HG03060 (cell line): ENCODE measurements around the gene METTL8.
"Not testable (repeated sequence)": the region's sequence is repeated elsewhere in the genome, so short reads cannot be mapped to it uniquely, and the experiment has no call there.

Experiments
- ATAC-seq: cut with Tn5 transposase; IDR thresholded peaks from one replicate; pipeline ENCODE4 v1.9.1; 2021; ENCODE audit warnings: low read depth, moderate number of reproducible peaks; ENCODE audit not compliant: unreplicated experiment

Gene METTL8

DNA sequence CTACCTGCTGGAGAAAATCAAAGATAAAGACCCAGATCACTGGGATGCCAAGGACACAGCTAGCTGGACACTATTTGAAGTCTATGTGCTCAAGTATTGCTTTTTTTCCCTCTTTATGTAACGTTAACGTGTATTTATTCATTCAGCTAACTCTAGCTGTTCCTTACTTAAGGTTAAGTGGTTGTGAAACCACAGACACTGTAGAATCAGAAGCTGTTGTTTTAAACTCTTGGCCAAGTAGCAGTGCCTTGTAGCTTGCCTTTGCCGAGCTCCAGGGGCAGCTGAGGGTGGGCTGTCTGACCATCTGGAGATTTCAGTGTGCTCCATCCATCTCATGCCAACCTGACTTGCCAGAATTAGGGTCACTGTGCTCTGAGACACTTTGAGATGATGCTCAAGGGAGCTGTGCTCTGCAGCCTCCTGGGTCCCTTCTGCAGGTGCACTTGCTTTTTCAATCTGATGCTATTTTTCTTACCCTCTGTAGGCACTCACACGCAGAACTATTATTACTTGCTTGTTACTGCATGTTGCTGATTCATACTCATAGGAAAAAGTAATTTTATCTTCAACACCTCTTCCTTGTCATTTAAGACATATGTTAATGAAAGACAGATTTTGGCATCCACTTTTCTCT, 116.2 kb downstream of the METTL8 start:
- no peak for ATAC-seq

DNA sequence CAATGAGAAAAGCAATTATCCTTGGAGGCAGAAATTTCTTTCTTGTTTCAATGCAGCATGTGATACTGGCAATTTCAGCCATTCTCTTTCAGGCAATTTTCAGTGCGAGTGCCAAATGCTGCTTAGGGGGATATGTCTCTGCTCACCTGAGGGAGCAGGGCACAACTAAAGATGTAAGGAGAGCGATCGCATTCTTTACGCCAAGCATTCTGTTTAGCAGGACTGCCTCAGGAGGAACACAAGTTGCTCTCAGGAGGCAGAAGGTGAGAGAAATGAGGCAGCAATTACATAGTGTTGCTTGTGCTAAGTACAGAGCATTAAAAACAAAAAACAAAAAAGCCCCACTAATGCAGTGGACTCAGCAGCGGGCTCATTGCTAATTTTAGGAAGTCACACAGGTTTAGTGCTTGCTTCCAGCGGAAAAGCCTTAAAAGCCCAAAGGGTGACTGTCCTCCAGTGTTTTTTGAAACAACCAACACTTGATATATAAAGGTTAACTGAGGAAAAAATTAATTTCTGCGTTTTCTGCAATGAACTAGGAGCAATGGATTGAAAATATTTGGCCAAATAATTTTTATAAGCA, 116.9 kb downstream of the METTL8 start:
- no peak for ATAC-seq

DNA sequence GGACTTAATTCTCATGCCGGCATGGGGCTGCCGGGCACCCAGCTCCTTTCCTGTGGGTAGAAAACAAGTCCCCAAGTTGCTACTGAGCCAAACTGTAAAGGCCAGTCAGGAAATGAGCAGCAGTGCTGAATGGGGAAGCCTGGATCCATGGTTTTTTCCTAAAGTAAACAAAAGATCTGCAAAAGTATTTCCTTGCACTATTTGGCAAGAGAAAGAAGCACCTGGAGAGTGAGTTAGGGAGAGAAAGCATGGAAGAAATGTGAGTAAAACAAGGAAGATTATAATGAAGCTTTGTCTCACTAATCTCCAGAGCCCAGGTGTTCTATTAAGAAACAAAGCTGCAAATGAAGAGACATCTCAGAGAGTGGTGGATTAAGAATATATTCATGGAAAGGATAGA, 117.6 kb downstream of the METTL8 start:
- no peak for ATAC-seq

DNA sequence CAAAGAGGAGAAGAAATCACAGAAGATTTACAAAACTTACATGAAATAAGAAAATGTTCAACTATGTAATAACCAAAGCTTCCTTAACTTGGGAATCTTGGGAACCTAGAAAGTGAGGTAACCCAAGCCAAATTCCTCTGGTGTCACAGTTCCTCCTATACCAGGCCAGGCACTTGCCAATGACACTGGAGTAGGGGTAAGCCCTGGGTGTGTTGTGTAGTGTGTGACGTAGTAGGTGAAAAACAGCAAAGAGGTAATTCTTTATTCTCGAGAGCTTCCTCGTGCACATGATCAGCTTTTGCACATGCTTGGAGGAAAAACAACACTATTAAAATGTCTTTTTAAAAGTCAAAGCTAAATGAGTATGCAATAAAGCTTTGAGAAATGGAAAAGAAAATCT, 118.0 kb downstream of the METTL8 start:
- no peak for ATAC-seq

DNA sequence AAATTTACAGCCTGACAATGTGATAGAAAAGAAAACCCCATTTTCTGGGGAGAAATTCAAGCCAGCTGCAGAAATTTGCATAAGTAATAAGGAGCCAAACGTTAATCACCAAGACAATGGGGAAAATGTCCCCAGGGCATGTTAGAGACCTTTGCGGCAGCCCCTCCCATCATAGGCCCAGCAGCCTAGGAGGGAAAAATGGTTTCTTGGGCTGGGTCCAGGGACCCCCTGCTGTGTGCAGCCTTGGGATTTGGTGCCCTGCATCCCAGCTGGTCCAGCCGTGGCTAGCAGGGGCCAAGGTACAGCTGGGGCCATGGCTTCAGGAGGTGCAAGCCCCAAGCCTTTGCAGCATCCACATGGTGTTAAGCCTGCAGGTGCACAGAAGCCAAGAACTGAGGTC, 121.6 kb downstream of the METTL8 start:
- ATAC-seq: not testable (repeated sequence)

DNA sequence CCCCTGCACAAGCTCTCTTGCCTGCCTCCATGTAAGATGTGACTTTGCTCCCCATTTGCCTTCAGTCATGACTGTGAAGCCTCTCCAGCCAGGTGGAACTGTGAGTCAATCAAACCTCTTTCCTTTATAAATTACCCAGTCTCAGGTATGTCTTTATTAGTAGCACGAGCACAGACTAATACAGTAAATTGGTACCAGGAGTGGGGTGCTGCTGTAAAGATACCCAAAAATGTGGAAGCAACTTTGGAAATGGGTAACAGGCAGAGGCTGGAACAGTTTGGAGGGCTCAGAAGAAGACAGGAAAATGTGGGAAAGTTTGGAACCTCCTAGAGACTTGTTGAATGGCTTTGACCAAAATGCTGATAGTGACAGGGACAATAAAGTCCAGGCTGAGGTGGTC, 122.2 kb downstream of the METTL8 start:
- not testable (repeated sequence) for ATAC-seq

DNA sequence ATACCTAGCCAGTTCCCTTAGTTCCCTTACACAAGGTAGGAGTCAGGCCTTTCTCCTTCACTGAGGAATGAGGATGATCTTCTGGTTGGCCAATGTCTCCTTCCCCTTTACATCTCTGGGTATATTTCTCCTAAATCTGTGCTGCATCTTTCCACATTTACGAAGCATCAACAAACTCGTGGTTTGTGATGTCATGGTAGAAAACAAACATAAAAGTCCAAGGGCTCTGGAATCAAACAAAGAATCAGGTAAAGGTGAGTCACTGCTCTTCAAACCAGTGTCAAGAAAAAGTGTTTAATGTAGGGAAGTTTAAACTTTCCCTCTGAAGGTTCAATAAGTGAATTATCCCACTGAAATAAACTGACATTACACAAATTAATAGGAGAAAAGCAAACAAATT, 122.9 kb downstream of the METTL8 start:
- ATAC-seq: no peak

DNA sequence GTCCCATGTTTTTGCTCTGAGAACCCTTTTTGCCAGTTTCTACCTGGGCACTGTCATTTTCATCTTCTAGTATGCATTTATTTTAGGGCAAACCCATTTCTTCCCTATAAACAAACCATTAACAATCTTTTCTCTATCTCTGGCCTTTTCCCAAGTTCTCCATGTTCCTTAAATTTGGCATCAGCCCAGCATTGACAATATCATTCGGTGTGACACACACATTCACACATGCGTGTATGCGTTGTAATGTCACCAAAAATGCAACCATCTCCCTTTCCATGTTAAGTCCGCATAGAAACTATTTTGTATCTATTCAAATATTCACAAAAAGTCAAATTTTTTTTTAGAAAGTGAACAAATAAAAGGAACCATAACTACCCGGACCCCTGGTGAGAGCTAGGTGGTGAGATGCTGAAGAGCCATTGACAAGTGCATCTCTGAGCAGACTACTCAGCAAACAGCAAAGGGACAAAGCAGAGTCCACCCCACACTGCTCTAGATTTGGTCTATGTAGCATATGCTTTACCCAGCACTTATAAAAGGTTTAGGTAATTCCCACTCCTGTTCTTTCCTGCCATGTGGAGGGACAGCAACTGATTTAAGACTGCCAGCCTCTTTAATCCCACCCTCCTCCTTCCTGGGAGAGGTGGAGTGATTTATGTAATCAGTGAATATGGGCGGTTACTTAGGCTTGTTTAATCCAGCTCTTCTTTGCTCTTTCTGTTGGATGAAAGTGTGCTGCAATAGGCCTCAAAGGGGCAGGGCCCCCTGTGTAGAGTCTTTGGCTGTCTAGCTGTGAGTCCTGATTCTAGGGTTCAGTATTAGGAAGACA, 124.1 kb downstream of the METTL8 start:
- no peak for ATAC-seq

DNA sequence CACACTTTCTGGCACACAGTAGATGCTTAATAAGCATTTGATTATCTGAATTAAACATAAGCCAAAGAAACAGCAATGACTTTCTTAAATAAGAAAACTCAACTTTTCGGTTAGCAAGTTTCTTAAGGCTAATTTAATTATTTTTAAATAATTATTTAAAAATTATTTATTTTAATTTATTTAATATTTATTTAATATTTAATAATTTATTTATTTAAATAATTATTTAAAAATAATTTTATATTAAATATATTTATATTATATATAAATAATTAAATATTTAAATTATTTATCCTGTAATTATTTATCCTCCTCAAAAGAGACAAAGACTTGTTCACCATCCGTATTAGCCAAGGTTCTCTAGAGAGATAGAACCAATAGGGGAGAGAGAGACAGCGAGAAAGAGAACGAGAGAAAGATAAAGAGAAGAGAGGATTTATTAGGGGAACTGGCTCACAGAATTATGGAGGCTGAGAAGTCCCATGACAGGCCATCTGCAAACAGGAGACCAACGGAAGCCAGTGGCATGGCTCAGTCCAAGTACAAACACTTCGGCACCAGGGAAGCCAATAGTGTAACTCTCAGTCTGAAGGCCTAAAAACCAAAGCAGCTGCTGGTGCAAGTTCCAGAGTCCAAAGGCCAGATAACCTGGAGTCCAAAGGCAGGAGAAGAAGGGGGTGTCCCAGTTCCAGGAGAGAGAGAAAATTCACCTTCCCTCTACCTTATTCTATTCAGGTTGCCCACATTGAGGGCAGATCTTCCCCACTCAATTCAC, 125.3 kb downstream of the METTL8 start:
- ATAC-seq: no peak

DNA sequence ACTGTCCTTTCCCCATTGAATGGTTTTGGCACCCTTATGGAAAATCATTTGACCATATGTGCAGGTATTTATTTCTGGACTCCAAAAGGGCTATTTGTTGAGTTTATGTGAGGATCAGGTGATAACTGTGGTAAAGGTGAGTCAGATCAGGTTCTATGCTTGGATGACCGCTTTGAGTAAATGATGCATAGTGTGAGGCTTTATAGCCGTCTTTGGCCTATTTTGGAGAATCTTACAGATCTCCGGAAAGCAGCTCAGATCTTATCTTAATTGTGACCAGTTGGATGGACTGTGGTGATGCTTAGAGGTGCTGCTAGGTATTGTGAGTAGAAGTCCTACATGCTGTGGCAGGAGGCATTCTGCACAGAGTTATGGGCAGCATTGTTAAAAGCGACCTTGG, 126.2 kb downstream of the METTL8 start:
- ATAC-seq: peak; percentile 77

DNA sequence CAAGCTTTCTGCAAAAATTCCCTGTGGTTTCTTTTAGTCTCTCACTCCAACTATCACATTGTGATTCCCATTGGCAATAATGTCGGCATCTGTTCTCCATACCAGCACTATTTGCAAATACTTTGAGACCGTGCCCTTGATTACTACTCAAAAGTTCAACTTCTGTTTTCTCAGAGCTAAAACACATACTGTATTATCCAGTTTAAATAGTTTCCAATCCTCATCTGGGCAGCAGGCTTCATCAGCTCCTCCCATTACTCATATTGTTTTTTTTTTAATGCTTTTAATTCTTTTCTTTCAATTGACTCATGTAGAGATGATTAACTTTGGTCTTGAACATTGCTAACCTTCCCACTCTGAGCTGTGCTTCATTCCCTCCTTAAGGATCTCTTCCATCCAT, 135.8 kb downstream of the METTL8 start:
- no peak for ATAC-seq

DNA sequence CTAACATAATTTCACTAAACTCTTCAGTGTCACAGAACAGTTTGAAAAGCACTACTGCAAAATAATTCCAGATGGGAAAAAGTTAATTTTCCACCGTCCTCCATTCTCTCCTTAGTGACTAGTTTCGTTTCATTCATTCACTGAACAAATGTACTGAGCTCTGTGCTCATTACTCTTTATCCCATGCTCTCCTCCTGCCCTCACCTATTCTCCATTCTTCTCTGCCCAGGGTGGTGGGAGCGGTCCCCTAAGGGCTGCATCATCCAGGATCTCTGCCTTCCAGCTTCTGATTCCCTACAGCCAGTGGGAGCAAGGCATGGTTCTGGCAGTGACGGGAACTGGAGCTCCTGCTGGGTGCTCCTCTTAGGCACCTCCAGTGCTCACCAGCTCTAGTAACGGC, 139.2 kb downstream of the METTL8 start:
- no peak for ATAC-seq

DNA sequence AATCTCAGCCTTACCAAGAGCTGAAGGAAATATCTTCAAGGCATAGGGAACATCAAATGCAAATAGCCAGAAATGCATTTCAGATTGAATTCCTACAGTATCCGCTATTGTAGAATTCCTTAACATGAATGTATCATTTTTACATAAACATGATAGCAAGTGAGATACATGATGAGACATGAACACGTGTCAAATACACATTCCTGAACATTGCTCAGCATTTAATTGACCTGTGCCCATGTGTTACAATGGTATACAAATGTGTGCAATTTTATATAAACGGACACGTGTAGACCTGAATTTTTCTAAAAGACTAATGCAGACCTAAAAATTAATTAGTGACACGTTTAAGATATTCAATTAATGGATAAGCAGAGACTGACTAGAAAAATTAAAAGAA, 140.1 kb downstream of the METTL8 start:
- no peak for ATAC-seq

DNA sequence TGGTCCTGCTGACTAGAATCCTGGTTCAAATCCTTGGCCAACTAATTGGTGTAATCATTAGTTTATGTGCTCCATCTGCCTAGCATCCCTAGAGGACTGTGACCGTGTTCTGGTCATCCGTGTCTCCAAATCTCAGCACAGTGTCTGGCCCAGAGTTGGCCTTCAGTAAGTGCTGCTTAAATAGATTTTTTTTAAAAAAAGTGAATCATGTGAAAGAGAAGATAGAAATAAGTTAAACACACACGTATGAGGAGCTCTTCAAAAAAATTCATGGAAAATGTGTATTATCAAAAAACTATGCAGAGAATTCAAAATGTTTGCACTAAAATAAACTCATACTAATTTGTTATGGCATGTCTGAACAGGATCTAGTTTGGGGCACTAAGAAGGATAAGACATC, 143.8 kb downstream of the METTL8 start:
- ATAC-seq: no peak

DNA sequence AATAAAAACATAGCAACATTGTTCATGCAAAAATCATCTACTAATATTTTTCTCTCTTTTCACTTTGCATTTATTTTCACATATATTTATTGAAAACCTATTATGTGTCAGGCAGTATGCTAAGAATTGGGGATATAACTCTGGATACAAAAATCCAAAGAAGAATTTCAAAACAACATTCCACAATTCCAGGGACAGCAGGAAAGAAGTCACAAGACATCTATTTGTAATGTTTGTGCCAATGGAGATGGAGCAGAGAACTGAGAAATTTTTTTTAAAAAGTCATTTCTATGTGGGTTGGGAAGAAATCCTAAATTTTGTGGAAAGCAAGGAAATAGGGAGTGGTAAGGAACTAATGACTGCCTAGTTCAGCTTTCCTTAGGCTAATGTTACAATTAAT, 144.5 kb downstream of the METTL8 start:
- ATAC-seq: no peak

DNA sequence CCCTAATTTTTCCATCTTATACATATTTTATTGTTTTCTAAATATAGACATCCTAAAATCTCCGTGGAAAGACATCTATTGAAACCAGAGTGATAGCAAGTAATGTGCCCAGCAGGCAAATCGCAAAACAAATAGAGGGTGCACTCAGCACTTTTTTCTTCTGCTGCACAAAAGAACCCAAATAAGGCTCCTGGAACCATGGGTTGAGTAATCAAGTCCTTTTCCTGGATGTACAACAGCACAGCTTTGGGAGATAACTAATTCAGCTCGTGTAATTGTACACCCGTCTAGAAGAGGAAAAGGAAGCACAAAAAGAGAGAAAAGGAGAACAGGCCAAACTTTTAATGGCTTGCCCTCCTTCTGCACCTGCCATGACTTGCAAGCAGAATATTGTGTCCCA, 146.2 kb downstream of the METTL8 start:
- no peak for ATAC-seq

DNA sequence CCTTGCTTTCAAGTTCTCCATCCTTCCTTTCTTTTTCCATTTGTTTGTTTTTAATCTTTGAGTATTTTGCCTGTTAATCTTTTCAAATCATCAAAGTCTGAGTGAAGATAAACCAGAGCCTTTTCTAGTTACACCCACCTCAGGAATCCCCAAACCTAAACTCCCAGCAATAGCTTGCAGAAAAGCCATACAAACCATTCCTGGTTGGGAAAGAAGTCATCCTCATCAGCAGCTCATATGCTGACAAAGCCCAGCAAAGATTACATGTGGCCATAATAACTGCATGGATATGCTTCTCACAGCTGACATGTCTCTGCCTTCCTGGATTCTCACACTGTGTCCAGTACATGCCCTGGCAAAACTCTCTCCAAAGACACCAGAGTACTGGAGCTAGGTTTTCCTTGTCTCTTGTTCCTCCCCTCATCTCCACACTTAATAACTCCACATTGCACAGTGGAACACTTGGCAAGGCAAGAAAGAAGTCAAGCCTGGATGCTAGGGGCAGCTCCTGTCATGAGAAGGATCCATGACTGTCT, 146.7 kb downstream of the METTL8 start:
- ATAC-seq: no peak

DNA sequence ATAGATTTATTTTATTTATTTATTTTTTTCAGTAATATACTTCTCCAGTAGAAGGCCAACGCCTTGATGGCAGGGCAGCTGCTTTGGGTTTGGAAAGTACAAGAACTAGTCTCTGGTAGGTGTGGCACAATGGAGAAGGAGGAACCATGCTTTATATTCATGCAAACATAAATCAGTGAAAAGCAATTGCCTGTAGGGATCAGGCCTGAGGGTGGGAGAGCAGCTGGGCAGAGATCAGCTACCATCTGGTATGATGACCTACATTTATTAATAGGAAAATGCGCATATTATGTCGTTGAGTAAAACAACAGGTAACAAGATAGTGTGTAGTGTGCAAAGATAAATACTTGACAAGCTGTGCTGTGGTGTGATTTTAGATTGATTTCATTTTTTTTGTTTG, 152.7 kb downstream of the METTL8 start:
- ATAC-seq: no peak

DNA sequence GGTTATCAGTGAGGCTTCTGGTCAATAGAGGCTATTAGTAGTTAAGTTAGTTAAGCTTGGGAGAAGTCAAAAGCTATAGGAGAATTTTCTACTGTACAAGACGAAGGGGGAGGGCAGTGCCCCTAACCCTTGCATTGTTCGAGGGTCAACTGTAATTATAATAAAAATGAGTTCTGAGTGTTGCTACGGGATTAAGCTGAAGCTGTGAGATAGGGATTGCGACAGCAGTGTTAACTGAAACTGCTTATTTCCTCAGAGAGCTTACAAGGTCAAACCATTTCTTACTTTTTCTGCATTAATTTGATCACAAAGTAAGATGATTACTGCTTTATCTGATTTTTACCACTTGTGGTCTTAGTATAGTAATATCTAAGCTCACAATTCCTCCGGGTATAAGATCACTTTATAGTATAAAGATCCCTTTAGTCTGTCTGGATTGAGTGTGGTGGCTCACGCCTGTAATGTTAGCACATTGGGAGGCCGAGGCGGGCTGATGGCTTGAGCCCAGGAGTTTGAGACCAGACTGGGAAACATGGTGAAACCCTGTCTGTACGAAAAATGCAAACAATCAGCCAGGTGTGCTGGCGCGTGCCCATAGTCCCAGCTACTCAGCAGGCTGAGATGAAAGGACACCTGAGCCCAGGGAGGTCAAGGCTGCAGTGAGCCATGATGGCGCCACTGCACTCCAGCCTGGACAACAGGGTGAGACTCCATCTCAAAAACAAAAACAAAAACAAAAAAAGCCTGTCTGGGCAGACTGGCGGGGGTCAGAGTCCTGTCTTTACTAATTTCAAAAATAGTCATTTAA, 153.6 kb downstream of the METTL8 start:
- ATAC-seq: no peak

DNA sequence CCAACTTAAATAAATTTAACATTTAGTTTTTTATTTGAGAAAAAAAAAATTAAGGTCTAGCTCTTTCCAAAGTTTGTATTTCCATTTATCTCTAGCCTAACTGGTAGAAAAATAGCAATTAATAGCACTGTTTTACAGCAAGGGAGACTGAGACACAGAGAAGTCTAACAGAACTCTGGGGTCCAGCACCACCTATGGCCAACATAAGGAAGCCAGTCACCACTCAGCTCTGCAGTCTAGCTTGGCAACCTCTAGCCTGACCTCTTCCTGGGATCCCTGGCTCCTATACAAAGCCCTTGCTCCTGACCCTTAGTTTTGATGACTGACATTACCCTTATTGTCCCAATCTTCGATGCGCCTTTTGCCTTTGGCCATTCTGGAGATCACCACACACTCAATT, 159.0 kb downstream of the METTL8 start:
- no peak for ATAC-seq
